Breast epithelium (tissue), 4 donors: ENCODE measurements around the gene ABHD6. TPM values are rescaled to one million over a fixed set of nuclear protein-coding genes. Genes with fewer than 3 reads are reported as not detected.

Experiments used
- DNase-seq, 2 donors: peaks; one replicate each; pipeline ENCODE4 v3.0.0-alpha.2; 2019; ENCODE audit warnings: low spot score in 2 of 2
- H3K27ac ChIP-seq, 2 donors: fragments of 200-600 bp; sonication (generic) in 1 of 2; one replicate each; pipeline ENCODE4 v1.5.1; 2016 to 2019; ENCODE audit warnings: mild to moderate bottlenecking in 1 of 2
- H3K27me3 ChIP-seq, 2 donors: fragments of 200-600 bp; sonication (generic) in 1 of 2; one replicate each; pipeline versions ENCODE4 v1.5.1 to v1.6.0; 2017 to 2019; ENCODE audit warnings: control low read depth in 1 of 2, mild to moderate bottlenecking in 1 of 2
- H3K36me3 ChIP-seq: fragments of 200-600 bp; one replicate; pipeline ENCODE4 v1.5.1; 2019
- H3K4me1 ChIP-seq, 2 donors: fragments of 200-600 bp; sonication (generic); one replicate each; pipeline ENCODE4 v1.5.1; 2016 to 2019; ENCODE audit warnings: control low read depth in 1 of 2
- H3K4me3 ChIP-seq, 3 donors: fragments of 200-600 bp; sonication (generic); 1 replicate in 2 of 3; 2 replicates in 1 of 3; pipeline ENCODE4 v1.5.1; 2016 to 2019; ENCODE audit warnings: mild to moderate bottlenecking in 3 of 3, moderate library complexity in 2 of 3
- H3K9me3 ChIP-seq, 2 donors: fragments of 200-600 bp; sonication (generic) in 1 of 2; one replicate each; pipeline ENCODE4 v1.5.1; 2016 to 2019; ENCODE audit warnings: control low read depth in 1 of 2
- CTCF ChIP-seq, 3 donors: fragments of 450-650 bp; IDR thresholded peaks; one replicate each; pipeline ENCODE4 v1.5.1; 2016 to 2017; ENCODE audit warnings: antibody characterized with exemption in 3 of 3, mild to moderate bottlenecking in 3 of 3, moderate library complexity in 3 of 3
- POLR2A ChIP-seq: fragments of 450-650 bp; IDR thresholded peaks from one replicate; pipeline ENCODE4 v1.6.1; 2016; ENCODE audit warnings: antibody characterized with exemption, mild to moderate bottlenecking, moderate library complexity
- POLR2AphosphoS5 ChIP-seq, 3 donors: sonication (generic); formaldehyde crosslinking; IDR thresholded peaks; one replicate each; pipeline ENCODE4 v1.6.1; 2017; ENCODE audit warnings: antibody characterized with exemption in 3 of 3
- intact Hi-C: fragments of 100-400 bp; cut with DNase I; formaldehyde crosslinking; loops from one replicate; pipeline ENCODE4 v1.15.1; 2023; ENCODE audit warnings: low total_unique reads
- total RNA-seq, 3 donors: library from RNA; depleted of rRNA; stranded (reverse); fragments of >200 nt; gene quantifications; one replicate each; pipeline ENCODE4 v1.1.0, GENCODE V29; 2016

Gene ABHD6
- total RNA-seq, 3 donors from 2014 or later: 10.2 to 22.2 (median 13.4) TPM

- no peak overlapping the region for H3K4me3 ChIP-seq
- intact Hi-C loops: no loop called here
- no peak for TF ChIP-seq POLR2A
- TF ChIP-seq CTCF (IDR thresholded peaks at IDR 0.05): no peak
- no peak for TF ChIP-seq POLR2AphosphoS5 (IDR thresholded peaks at IDR 0.05)
Observed at GRCh38 chr3:58190882-58191281, 46.7 kb upstream of the ABHD6 start.

DNA sequence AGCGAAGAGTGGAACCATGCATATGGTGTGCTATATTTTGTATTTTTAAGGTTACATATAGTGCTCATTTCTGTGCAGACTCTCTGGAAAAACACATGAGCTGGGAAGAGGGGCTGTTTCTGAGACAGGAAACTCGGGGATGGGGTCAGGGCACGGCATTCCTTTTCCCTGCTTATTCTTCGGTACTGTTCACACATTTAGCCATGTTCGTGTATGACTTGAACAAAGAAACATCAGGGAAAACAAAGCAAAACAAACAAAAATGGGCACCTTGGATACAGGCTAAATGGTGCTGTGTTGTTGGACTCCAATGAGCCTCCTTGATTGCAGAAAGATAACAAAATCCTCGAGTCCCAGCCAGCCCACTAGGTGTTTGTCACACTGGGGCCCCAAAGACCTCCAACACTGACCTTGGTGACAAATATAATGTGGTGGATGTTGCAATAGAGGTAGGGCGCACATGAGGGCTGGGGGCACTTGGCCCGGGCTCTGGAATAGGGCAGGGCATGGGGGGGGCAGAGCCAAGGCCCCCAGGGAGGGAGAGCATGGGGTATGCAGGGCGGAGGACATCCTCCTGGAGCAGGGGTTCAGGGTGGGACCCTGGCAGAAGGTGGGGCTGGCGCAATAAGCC, 46.1 kb upstream of the ABHD6 start:
- DNase-seq: no peak
- Histone ChIP-seq H3K36me3 (no peaks in the 10 kb centered on the region), H3K4me3 (no peak overlapping the region), H3K27ac (no peak overlapping the region), H3K9me3 (no peaks in the 10 kb centered on the region), H3K4me1 (no peaks in the 10 kb centered on the region), H3K27me3 (no peaks in the 10 kb centered on the region)
- TF ChIP-seq CTCF (IDR thresholded peaks at IDR 0.05) (no peak), POLR2AphosphoS5 (IDR thresholded peaks at IDR 0.05) (no peak), POLR2A (no peak)
- intact Hi-C loops: no loop called here

More at GRCh38 chr3:58190882-58191281, 46.7 kb upstream of the ABHD6 start:
- no peaks in the 10 kb centered on the region for H3K9me3 ChIP-seq
- DNase-seq: no peak
- no peak overlapping the region for H3K27ac ChIP-seq
- no peaks in the 10 kb centered on the region for H3K4me1 ChIP-seq
- H3K27me3 ChIP-seq: no peaks in the 10 kb centered on the region
- no peaks in the 10 kb centered on the region for H3K36me3 ChIP-seq

GRCh38 chr3:58192069-58192468, 45.5 kb upstream of the ABHD6 start:
- TF ChIP-seq POLR2AphosphoS5 (IDR thresholded peaks at IDR 0.05): no peak
- no peak for TF ChIP-seq POLR2A
- H3K4me3 ChIP-seq: no peak overlapping the region
- H3K4me1 ChIP-seq: no peaks in the 10 kb centered on the region
- intact Hi-C loops: no loop called here
- H3K27ac ChIP-seq: no peak overlapping the region
- H3K27me3 ChIP-seq: no peaks in the 10 kb centered on the region
- no peak for DNase-seq
- no peaks in the 10 kb centered on the region for H3K9me3 ChIP-seq
- H3K36me3 ChIP-seq: no peaks in the 10 kb centered on the region

- Histone ChIP-seq H3K4me3 (no peak overlapping the region), H3K9me3 (no peaks in the 10 kb centered on the region), H3K27me3 (no peaks in the 10 kb centered on the region), H3K27ac (no peak overlapping the region), H3K36me3 (no peaks in the 10 kb centered on the region), H3K4me1 (no peaks in the 10 kb centered on the region)
- TF ChIP-seq CTCF (IDR thresholded peaks at IDR 0.05): no peak
- TF ChIP-seq POLR2A: no peak
- no peak for TF ChIP-seq POLR2AphosphoS5 (IDR thresholded peaks at IDR 0.05)
- intact Hi-C loops: no loop called here
- no peak for DNase-seq
Observed at GRCh38 chr3:58193682-58194407, 43.7 kb upstream of the ABHD6 start.

GRCh38 chr3:58197588-58197987, 40.0 kb upstream of the ABHD6 start:
- Histone ChIP-seq H3K27ac (no peak overlapping the region), H3K4me1 (no peaks in the 10 kb centered on the region), H3K4me3 (no peak overlapping the region), H3K9me3 (no peaks in the 10 kb centered on the region), H3K36me3 (no peaks in the 10 kb centered on the region), H3K27me3 (no peaks in the 10 kb centered on the region)
- TF ChIP-seq POLR2AphosphoS5 (IDR thresholded peaks at IDR 0.05) (no peak), CTCF (IDR thresholded peaks at IDR 0.05) (no peak), POLR2A (no peak)
- DNase-seq: no peak
- intact Hi-C loops: no loop called here
